MM.1S (cell line): Measurements from ENCODE around the gene SLC26A2.

Experiments
- CTCF ChIP-seq: fragments of 300-600 bp; sonication (generic); IDR thresholded peaks from 2 replicates; pipeline ENCODE4 v1.5.1; 2016; ENCODE audit warnings: antibody characterized with exemption, low read length, mixed read lengths
- EZH2 ChIP-seq: fragments of 300-600 bp; sonication (generic); optimal IDR thresholded peaks from 2 replicates; pipeline ENCODE3; 2017; ENCODE audit warnings: low read depth, mild to moderate bottlenecking, antibody characterized with exemption, low read length, mixed read lengths

DNA sequence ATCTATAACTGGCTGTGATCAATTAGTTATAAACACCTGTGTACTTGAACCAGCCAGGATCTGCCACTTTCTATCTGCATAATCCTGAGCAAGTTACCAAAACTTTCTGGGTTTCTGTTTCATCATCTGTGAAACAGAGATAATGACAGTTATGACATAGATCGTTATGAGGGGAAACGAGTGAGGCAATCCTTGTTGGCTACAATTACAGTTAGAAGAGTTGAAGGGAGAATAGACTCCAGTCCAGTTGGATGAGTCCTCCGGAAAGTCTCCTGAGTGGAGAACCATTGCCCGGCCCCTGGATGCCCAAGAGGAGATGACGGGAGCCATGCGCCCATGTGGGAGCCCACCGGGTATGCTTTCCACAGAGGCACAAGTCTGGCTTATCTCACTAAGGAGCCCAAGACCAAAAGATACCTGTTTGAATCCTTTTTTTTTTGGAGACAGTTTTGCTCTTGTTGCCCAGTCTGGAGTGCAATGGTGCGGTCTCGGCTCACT lies 20.4 kb upstream of the SLC26A2 start:
- no peak for TF ChIP-seq CTCF
- TF ChIP-seq EZH2 = no peak
